Cardiac muscle cell (in vitro differentiated cells and primary cell): ENCODE measurements around the gene ENG. TPM values are rescaled to one million over a fixed set of nuclear protein-coding genes. Genes with fewer than 3 reads are reported as not detected.
A peak's percentile ranks its signal among the peaks of the same experiment; 100 is the strongest.

Experiments used
- DNase-seq, 2 donors: peaks; one replicate each; pipeline versions ENCODE4 v3.0.0 to v3.0.0-alpha.2; 2010 to 2017; ENCODE audit warnings: low read depth in 1 of 2, low spot score in 1 of 2
- H3K27ac ChIP-seq: fragments of 200-600 bp; sonication (generic); 2 replicates; pipeline ENCODE4 v1.5.1; 2016
- H3K27me3 ChIP-seq: fragments of 200-600 bp; sonication (generic); 2 replicates; pipeline ENCODE4 v1.6.0; 2016; ENCODE audit warnings: control low read depth
- H3K36me3 ChIP-seq: fragments of 200-600 bp; sonication (generic); 2 replicates; pipeline ENCODE4 v1.5.1; 2016; ENCODE audit warnings: control low read depth
- H3K4me1 ChIP-seq: fragments of 200-600 bp; sonication (generic); 2 replicates; pipeline ENCODE4 v1.8.1; 2017; ENCODE audit warnings: low read depth, mild to moderate bottlenecking, mixed run types
- H3K4me3 ChIP-seq: fragments of 200-600 bp; sonication (generic); 2 replicates; pipeline ENCODE4 v1.5.1; 2016; ENCODE audit warnings: mild to moderate bottlenecking
- H3K9me3 ChIP-seq: fragments of 200-600 bp; sonication (generic); 2 replicates; pipeline ENCODE4 v1.5.1; 2017; ENCODE audit warnings: low read depth, mild to moderate bottlenecking, control low read depth
- polyA plus RNA-seq: library from polyadenylated mRNA; unstranded; fragments of >200 nt; fragmentation: Nextera tagmentation; extraction: Ambion mirVana; gene quantifications from 2 replicates; pipeline ENCODE4 v1.2.1, GENCODE V29; 2016
- total RNA-seq: library from RNA; depleted of rRNA; stranded (reverse); fragments of >200 nt; gene quantifications from 2 replicates; pipeline ENCODE4 v1.2.3, GENCODE V29; 2016
- TF ChIP-seq, protein P1 (sequence below): IDR thresholded peaks from 2 replicates; pipeline ENCODE4 v1.5.1; 2012; ENCODE audit warnings: low read depth, mild to moderate bottlenecking, low read length

Gene ENG
- total and polyA plus RNA-seq, 2 experiments from 2014 or later: 12.6 to 15.8 TPM

DNA sequence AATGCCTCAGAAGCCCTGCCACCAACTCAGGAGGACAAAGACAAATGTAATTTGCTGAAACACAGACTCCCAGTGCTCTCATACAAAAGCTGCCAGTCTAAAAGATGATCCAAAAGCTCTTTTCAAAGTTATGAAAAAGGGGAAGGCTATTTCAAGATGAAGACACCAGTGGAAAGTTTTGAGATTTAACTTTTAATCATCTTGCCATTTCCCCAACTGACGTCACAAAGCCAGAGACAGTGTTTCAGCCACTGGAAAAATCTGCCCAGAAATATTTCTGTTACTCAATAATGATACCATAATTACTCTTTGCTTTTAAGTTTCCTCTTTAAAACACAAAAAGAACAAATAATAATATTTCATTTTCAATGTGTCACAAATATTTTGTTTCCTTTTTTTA lies 20.9 kb downstream of the ENG start:
- Histone ChIP-seq H3K9me3 (no peaks in the 10 kb centered on the region), H3K4me3 (no peak overlapping the region), H3K27me3 (no peaks in the 10 kb centered on the region), H3K27ac (no peak overlapping the region), H3K4me1 (peaks cover 36% of the 10 kb centered on the region), H3K36me3 (no peaks in the 10 kb centered on the region)
- DNase-seq: peak in 1 of 2 donors; percentile 69
- TF ChIP-seq, protein P1, sequence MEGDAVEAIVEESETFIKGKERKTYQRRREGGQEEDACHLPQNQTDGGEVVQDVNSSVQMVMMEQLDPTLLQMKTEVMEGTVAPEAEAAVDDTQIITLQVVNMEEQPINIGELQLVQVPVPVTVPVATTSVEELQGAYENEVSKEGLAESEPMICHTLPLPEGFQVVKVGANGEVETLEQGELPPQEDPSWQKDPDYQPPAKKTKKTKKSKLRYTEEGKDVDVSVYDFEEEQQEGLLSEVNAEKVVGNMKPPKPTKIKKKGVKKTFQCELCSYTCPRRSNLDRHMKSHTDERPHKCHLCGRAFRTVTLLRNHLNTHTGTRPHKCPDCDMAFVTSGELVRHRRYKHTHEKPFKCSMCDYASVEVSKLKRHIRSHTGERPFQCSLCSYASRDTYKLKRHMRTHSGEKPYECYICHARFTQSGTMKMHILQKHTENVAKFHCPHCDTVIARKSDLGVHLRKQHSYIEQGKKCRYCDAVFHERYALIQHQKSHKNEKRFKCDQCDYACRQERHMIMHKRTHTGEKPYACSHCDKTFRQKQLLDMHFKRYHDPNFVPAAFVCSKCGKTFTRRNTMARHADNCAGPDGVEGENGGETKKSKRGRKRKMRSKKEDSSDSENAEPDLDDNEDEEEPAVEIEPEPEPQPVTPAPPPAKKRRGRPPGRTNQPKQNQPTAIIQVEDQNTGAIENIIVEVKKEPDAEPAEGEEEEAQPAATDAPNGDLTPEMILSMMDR: no peak

DNA sequence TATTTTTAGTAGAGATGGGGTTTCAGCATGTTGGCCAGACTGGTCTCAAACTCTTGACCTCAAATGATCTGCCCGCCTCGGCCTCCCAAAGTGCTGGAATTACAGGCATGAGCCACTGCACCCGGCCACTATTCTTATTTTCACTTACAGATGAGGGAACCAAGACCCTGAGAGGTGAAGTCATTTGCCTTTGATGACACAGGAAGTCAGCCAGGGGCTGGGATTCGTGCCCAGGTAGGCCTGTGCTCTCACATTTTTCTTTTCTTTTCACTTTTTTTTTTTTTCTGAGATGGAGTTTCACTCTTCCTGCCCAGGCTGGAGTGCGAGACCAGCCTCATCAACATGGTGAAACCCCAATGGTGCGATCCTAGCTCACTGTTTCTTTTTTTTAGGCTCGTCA lies 22.2 kb downstream of the ENG start:
- TF ChIP-seq, protein P1: no peak
- Histone ChIP-seq H3K27ac (no peak overlapping the region), H3K9me3 (no peaks in the 10 kb centered on the region), H3K4me3 (no peak overlapping the region), H3K27me3 (no peaks in the 10 kb centered on the region), H3K4me1 (peaks cover 29% of the 10 kb centered on the region), H3K36me3 (no peaks in the 10 kb centered on the region)
- DNase-seq: no peak

DNA sequence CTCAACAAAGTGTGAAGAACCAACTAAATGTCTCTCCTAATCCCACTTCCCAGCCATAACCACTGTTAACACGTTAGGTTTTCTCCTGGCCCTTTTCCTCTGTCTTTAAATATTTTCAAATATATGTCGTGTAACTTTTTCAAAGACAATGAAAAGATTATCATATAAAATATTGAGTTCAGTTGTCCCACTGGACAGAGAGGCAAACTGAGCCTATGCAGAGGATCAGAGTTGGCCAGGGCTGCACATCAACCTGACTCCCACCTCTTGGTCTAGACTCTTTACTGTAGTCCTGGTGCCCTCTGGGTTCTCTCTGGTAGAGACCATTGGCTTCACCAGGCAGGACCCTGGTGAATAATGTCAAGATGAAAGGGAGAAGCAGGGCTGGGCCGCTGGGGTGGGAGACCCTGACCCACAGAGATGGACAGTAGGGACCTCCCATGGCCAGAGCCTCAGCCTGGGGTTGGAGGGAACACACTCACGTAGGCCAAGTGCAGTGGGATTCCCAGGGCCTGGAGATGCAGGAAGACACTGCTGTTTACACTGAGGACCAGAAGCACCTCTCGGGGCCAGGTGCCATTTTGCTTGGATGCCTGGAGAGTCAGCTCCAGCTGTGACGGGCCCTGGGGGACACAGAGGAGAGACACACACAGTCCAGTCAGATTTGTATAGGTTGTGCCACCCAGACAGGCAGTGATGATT lies 25.1 kb downstream of the ENG start:
- peaks cover 16% of the 10 kb centered on the region for H3K4me1 ChIP-seq
- DNase-seq: no peak
- no peak overlapping the region for H3K27ac ChIP-seq
- no peak overlapping the region for H3K4me3 ChIP-seq
- H3K9me3 ChIP-seq: no peaks in the 10 kb centered on the region
- no peaks in the 10 kb centered on the region for H3K27me3 ChIP-seq
- TF ChIP-seq, protein P1: no peak
- H3K36me3 ChIP-seq: no peaks in the 10 kb centered on the region

DNA sequence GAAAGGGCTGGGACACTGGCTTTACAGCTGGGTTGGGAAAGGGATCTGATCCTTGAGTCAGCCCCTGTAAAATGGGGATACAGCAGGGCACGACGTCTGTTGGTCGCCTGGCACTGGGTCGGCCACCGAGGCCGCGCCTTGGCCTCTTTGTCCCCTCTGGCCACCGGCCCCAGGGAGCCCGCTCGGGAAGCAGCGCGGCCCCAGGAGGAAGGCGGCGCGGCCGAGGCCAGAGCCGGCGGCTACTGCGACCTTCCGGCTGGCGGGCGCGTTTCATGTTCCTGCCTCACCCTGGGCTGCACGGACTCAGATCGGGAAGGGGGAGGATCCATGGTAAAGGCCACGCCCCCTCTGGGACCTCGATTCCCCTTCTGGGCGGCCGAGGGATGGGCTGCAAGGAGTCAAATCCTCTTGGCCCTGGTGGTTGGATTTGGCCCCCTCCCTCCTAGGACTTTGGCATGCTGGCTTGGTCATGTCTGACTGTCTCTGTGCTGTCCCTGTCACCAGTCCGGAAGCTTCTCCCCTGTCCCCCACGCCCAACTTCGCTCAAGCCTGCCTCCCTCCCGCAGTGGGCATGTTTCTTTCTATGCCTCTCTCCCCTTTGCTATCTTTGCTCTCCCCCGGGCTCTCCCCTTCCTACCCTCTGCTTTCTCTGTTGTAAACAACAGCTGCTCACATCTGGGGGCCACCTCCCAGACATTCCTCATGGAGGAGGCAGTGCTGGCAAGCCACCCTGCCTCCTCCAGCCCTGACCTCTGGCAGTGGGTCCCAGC lies 26.0 kb downstream of the ENG start:
- Histone ChIP-seq H3K4me1 (peaks cover 16% of the 10 kb centered on the region), H3K9me3 (no peaks in the 10 kb centered on the region), H3K36me3 (no peaks in the 10 kb centered on the region), H3K27ac (no peak overlapping the region), H3K4me3 (no peak overlapping the region), H3K27me3 (no peaks in the 10 kb centered on the region)
- TF ChIP-seq, protein P1: no peak
- peak; percentile 86 to 90 for DNase-seq

DNA sequence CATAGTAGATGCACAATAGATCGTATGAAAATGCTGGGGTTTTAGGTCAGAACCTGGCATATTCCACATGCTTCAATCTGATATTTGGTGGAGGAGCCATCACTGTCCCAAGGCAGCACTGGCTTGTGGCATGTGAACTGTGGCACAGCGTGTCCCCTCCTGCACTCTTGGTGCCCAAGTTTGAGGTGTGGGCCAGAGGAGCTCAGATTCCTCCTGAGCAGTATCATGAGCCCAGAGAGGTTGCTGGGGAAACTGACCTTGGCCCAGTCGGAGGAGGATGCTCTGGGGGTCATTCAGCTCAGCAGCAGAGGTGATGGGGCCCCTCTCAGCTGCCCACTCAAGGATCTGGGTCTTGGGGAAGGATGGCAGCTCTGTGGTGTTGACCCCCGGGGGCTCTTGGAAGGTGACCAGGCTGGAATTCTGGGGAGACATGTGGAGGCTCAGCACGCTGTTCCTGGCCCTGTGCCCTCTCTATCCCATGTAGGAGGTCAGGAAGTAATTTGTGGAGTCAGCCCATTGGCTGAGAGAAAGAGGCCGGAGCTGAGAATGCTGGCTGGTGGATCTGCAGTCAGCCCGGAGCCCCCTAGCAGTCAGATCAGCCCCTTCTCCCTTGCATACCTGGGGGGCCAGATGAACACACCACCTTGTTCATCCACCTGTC lies 28.1 kb downstream of the ENG start:
- TF ChIP-seq, protein P1: no peak
- Histone ChIP-seq H3K27me3 (no peaks in the 10 kb centered on the region), H3K27ac (no peak overlapping the region), H3K36me3 (no peaks in the 10 kb centered on the region), H3K9me3 (no peaks in the 10 kb centered on the region), H3K4me1 (peaks cover 16% of the 10 kb centered on the region), H3K4me3 (no peak overlapping the region)
- DNase-seq: no peak
